Naive B cell (primary cell): Measurements from ENCODE around the gene ZFHX3. TPM values are rescaled to one million over a fixed set of nuclear protein-coding genes. Genes with fewer than 3 reads are reported as not detected.

ENCODE experiments used
- ATAC-seq, 2 donors: fragments of 150-1000 bp; cut with Tn5 transposase; 2 replicates each; pipeline ENCODE4 v1.10.0; 2021; ENCODE audit warnings: low read depth in 2 of 2, mild to moderate bottlenecking in 2 of 2, moderate library complexity in 2 of 2
- DNase-seq: peaks from one replicate; pipeline ENCODE4 v3.0.0; 2022
- H3K27ac Mint-ChIP-seq, 6 donors: one replicate each; pipeline ENCODE4 v1.8.0; 2020 to 2022; ENCODE audit warnings: mild to moderate bottlenecking in 6 of 6, mixed read lengths in 6 of 6, moderate library complexity in 5 of 6, inconsistent platforms in 2 of 6
- H3K27me3 Mint-ChIP-seq, 3 donors: one replicate each; pipeline ENCODE4 v1.8.0; 2021 to 2022; ENCODE audit warnings: mixed read lengths in 3 of 3, mild to moderate bottlenecking in 1 of 3
- H3K36me3 Mint-ChIP-seq, 2 donors: one replicate each; pipeline ENCODE4 v1.8.0; 2020 to 2022; ENCODE audit warnings: mixed read lengths in 2 of 2, inconsistent platforms in 1 of 2, mild to moderate bottlenecking in 1 of 2
- H3K4me1 Mint-ChIP-seq, 3 donors: one replicate each; pipeline ENCODE4 v1.8.0; 2020 to 2022; ENCODE audit warnings: mixed read lengths in 3 of 3, inconsistent platforms in 1 of 3, mild to moderate bottlenecking in 1 of 3, moderate library complexity in 1 of 3
- H3K4me3 Mint-ChIP-seq, 8 donors: one replicate each; pipeline ENCODE4 v1.8.0; 2020 to 2022; ENCODE audit warnings: mild to moderate bottlenecking in 8 of 8, mixed read lengths in 8 of 8, moderate library complexity in 8 of 8, inconsistent platforms in 2 of 8
- H3K9me3 Mint-ChIP-seq, 7 donors: one replicate each; pipeline ENCODE4 v1.8.0; 2020 to 2022; ENCODE audit warnings: mixed read lengths in 7 of 7, mild to moderate bottlenecking in 5 of 7, inconsistent platforms in 2 of 7, moderate library complexity in 1 of 7
- polyA plus RNA-seq, 6 donors: library from polyadenylated mRNA; unstranded; fragments of 300-500 nt; fragmentation: Illumina TruSeq; gene quantifications; one replicate each; pipeline ENCODE4 v1.2.3, GENCODE V29; 2021; ENCODE audit warnings: low read depth in 6 of 6

ZFHX3 gene
- polyA plus RNA-seq, 6 donors from 2014 or later: 0.08 to 0.61 (median 0.24) TPM; not detected in 1

DNA sequence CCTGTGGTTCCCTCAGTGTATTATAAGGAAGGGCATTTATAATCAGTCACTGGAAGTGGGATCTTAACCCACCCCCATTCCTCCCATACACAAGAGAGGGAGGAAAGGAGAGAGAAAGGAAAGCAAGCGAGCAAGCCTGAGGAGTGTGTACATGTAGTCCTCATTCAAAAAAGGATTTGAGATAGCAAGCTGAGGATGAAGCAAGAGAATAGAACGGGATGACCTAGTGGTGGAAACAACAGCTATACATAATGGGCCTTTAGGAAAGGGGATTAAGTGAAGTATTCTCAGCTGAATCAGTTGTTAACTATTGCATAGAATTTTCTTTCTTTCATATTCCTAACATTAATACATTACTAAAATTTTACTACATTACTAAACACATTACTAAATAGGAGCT, 281.4 kb downstream of the ZFHX3 start:
- ATAC-seq (no peak), DNase-seq (no peak)
- H3K4me3 Mint-ChIP-seq: no peak overlapping the region
- peaks cover 3 to 5% (median 3%) of the 10 kb centered on the region in 3 donors for H3K4me1 Mint-ChIP-seq
- H3K27me3 Mint-ChIP-seq: no peaks in the 10 kb centered on the region
- no peak overlapping the region for H3K27ac Mint-ChIP-seq
- peaks cover 0 to 6% of the 10 kb centered on the region in 2 donors for H3K36me3 Mint-ChIP-seq
- H3K9me3 Mint-ChIP-seq: peaks cover 0 to 15% (median 5%) of the 10 kb centered on the region in 7 donors

DNA sequence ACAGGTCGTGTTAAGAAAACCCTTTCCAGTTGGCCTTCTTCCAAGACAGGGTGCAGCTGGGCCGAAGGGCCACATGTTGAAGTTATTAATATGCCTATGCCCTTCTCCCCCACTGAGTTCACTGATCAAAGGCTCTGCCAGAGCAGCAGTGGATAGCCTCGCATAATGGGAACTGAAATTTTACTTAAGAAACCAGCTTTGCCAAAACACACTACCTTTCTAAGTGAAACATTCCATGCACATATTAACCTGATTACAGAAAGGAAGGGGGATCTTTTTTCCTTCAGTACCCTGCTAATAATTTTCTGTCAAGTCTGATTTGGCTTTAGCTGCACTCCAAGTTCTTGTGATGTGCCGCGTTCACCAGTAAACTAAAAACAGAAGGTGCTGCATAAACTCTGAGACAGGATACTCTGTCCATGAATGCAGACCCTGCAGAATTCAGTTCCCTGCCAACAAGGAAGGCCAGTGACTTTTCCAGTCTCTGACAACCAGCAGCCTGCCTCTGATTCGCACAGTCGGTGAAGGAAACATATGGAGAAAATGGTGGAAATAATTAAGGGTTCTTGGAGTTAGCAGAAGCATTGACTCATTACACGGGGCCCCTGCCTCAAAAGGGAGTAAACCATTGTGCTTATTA, 283.8 kb downstream of the ZFHX3 start:
- ATAC-seq (no peak), DNase-seq (no peak)
- Mint-ChIP-seq H3K27me3 (no peaks in the 10 kb centered on the region), H3K36me3 (peaks cover 0 to 5% of the 10 kb centered on the region in 2 donors), H3K27ac (peak overlapping the region in 1 of 6 donors; percentile 36), H3K9me3 (peaks cover 0 to 7% (median 0%) of the 10 kb centered on the region in 7 donors), H3K4me1 (peaks cover 3 to 5% (median 3%) of the 10 kb centered on the region in 3 donors), H3K4me3 (no peak overlapping the region)

DNA sequence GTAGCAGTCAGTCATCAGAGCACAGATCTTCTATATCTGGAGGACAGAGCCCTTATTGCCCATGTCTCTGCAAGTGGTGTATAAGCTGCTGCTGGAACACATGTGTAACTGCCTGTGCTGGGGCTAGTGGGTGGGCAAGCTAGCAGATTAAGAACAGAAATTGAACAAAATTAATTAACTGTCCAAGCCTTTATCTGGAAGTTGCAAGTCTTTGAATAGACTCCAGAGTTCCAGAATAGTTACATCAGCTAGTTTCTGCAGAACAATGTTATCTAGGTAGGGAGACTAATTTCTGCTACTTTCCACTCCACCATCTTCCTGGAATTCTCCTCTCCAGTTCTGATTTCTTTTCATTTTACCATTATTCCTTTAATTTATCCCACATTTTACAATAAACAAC, 287.3 kb downstream of the ZFHX3 start:
- ATAC-seq: no peak
- H3K4me3 Mint-ChIP-seq: no peak overlapping the region
- H3K36me3 Mint-ChIP-seq: peaks cover 15 to 20% of the 10 kb centered on the region in 2 donors
- DNase-seq: no peak
- H3K9me3 Mint-ChIP-seq: peaks cover 8 to 32% (median 16%) of the 10 kb centered on the region in 7 donors
- peaks cover 3 to 5% (median 3%) of the 10 kb centered on the region in 3 donors for H3K4me1 Mint-ChIP-seq
- no peak overlapping the region for H3K27ac Mint-ChIP-seq
- no peaks in the 10 kb centered on the region for H3K27me3 Mint-ChIP-seq

DNA sequence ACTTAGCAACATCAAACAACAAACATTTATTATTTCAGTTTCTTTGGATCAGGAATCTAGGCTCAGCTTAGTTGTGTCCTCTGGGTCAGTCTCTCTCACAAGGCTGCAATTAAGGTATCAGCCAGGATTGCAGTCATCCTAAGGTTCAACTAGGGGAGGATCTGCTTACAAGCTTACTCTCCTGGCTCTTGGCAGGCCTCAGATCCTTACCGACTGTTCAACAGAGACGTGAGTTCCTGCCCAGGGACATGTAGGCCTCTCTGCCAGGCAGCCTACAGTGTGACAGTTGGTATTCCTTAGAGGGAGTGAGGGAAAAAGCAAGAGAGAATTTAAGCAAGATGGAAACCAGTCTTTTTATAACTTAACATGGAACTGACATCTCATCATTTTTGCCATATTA, 294.0 kb downstream of the ZFHX3 start:
- H3K4me1 Mint-ChIP-seq: no peaks in the 10 kb centered on the region
- peaks cover 15% of the 10 kb centered on the region in 2 donors for H3K36me3 Mint-ChIP-seq
- H3K27me3 Mint-ChIP-seq: no peaks in the 10 kb centered on the region
- no peak overlapping the region for H3K4me3 Mint-ChIP-seq
- peaks cover 8 to 22% (median 11%) of the 10 kb centered on the region in 7 donors for H3K9me3 Mint-ChIP-seq
- DNase-seq (no peak), ATAC-seq (no peak)
- H3K27ac Mint-ChIP-seq: no peak overlapping the region

DNA sequence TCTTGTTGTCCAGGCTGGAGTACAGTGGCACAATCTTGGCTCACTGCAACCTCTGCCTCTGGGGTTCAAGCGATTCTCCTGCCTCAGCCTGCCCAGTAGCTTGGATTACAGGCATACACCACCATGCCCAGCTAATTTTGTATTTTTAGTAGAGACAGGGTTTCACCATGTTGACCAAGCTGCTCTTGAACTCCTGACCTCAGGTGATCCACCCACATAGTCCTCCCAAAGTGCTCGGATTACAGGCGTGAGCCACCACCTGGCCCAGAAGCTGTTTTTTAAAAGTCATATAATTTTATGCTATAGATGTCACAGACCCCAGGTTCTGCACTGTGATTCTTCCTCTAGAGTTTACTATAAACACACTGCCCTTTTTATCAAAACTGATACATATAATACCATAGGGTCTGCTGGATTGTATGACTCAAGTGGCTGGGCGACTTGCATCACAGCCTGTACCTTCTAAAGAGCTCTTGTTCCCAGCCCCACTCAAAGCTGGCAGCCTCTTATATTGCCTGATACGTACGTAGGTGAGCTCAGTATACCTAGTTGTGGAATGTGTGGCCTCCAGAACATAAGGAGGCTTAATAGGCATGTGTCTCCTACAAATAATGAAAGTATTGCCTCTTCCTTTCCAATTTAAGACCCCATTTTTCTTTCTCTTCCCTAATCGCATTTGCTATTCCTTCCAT, 295.8 kb downstream of the ZFHX3 start:
- ATAC-seq (no peak), DNase-seq (no peak)
- Mint-ChIP-seq H3K27ac (no peak overlapping the region), H3K36me3 (peaks cover 4 to 7% of the 10 kb centered on the region in 2 donors), H3K4me1 (no peaks in the 10 kb centered on the region), H3K27me3 (no peaks in the 10 kb centered on the region), H3K4me3 (no peak overlapping the region), H3K9me3 (peaks cover 3 to 7% (median 3%) of the 10 kb centered on the region in 7 donors)

DNA sequence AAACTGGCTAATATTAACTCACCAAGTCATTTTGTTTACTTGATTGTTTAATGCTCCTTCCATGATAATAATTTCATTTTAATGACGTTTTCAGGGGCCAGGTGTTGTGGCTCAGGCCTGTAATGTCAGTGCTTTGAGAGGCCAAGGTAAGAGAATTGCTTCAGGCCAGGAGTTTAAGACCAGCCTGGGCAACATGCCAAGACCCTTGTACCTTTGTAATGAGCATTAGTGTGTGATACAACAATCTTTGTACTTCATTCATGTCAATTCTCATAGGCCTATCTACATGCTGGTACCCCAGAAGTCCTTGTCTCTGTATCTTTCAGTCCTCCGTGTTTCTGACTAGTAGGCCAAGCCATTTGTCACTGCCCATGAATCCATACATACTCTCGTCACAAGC, 296.9 kb downstream of the ZFHX3 start:
- Mint-ChIP-seq H3K27ac (no peak overlapping the region), H3K4me3 (no peak overlapping the region)

DNA sequence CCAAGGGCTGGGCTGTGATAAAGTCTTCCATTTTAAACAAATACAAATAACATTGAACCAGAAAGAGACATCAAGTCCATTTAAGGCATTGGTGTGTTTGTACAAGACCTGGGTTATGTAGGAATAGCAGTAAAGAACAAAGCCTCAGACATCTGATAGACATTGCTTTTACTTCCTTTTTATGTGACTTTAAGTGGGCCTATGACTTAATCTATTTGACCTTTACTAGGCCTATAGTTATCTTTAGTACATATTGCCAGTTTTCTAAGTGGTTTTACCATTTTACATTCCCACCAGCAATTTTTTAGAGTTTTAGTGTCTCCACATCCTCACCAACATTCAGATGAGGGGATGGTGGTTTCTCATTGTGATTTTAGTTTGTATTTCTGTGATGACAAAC, 298.8 kb downstream of the ZFHX3 start:
- DNase-seq (no peak), ATAC-seq (no peak)
- H3K9me3 Mint-ChIP-seq: no peaks in the 10 kb centered on the region
- peak overlapping the region in 1 of 6 donors; percentile 10 for H3K27ac Mint-ChIP-seq
- H3K4me1 Mint-ChIP-seq: peaks cover 0 to 3% (median 0%) of the 10 kb centered on the region in 3 donors
- H3K27me3 Mint-ChIP-seq: no peaks in the 10 kb centered on the region
- H3K36me3 Mint-ChIP-seq: peaks cover 0 to 4% of the 10 kb centered on the region in 2 donors
- no peak overlapping the region for H3K4me3 Mint-ChIP-seq

More for the DNA sequence above, 296.9 kb downstream of the ZFHX3 start:
- Mint-ChIP-seq H3K27me3 (no peaks in the 10 kb centered on the region), H3K9me3 (peaks cover 0 to 3% (median under 1%) of the 10 kb centered on the region in 7 donors), H3K4me1 (no peaks in the 10 kb centered on the region), H3K36me3 (peaks cover 3 to 6% of the 10 kb centered on the region in 2 donors)
- no peak for DNase-seq
- ATAC-seq: no peak

DNA sequence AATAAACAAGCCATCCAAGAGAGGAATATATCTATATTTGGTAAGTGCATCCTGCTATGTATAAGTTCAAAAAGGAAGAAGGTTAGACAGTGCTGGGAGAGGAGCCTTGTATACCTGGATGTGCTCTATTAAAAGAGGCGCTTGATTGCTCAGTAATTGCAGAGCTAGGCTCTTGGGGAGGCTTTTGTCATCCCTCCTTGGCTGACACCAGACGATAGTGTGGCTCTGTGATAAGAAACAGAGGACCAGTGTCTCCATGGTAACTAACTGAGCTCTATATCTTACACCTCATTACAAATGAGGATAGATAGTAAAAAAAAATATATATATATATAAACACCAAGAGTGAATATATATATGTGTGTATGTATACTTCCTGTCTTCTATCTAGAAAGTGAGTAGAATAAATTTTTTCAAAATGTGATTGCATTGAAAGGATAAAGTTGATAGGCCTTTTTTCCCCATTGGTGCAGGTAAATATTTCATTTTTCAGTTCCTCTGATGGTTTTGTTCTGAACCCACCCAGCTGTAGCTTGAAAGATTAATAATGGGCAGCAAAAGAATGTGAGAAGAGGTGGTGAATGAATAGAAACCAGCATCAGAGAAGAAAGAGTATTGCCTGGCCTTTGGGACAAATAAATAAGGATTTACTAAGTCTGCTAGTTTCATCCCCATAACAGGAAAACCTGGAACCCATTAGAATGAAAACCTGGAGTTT, 303.7 kb downstream of the ZFHX3 start:
- no peak overlapping the region for H3K27ac Mint-ChIP-seq
- peaks cover 0 to 4% of the 10 kb centered on the region in 2 donors for H3K36me3 Mint-ChIP-seq
- no peak overlapping the region for H3K4me3 Mint-ChIP-seq
- no peak for ATAC-seq
- H3K4me1 Mint-ChIP-seq: peaks cover 0 to 7% (median 0%) of the 10 kb centered on the region in 3 donors
- DNase-seq: no peak
- peaks cover 0 to 3% (median 0%) of the 10 kb centered on the region in 7 donors for H3K9me3 Mint-ChIP-seq
- H3K27me3 Mint-ChIP-seq: no peaks in the 10 kb centered on the region

DNA sequence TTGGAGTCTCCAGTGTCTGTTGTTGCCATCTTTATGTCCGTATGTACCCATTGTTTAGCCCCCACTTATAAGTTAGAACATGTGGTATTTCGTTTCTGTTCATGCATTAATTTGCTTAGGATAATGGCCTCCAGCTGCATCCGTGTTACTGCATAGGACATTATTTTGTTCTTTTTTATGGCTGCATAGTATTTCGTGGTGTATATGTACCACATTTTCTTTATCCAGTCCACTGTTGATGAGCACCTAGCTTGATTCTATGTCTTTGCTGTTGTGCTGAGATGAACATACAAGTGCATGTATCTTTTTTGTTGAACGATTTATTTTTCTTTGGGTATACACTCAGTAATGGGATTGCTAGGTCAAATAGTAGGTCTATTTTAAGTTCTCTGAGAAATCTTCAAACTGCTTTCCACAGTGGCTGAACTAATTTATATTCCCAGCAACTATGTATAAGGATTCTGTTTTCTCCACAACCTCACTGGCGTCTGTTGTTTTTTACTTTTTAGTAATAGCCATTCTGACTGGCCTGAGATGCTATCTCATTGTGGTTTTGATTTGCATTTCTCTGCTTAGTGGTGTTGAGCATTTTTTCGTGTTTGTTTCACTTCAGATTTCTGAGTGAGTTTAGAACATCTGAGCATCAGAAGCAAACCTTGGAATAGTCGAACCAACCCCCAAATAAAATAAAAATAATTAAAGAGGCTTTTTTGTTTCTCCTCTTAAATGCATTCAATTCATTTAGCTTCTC, 304.7 kb downstream of the ZFHX3 start:
- H3K27ac Mint-ChIP-seq: no peak overlapping the region
- peaks cover 0 to 4% of the 10 kb centered on the region in 2 donors for H3K36me3 Mint-ChIP-seq
- ATAC-seq (no peak), DNase-seq (no peak)
- peaks cover 0 to 3% (median 0%) of the 10 kb centered on the region in 7 donors for H3K9me3 Mint-ChIP-seq
- no peaks in the 10 kb centered on the region for H3K27me3 Mint-ChIP-seq
- no peak overlapping the region for H3K4me3 Mint-ChIP-seq
- peaks cover 0 to 7% (median 0%) of the 10 kb centered on the region in 3 donors for H3K4me1 Mint-ChIP-seq

DNA sequence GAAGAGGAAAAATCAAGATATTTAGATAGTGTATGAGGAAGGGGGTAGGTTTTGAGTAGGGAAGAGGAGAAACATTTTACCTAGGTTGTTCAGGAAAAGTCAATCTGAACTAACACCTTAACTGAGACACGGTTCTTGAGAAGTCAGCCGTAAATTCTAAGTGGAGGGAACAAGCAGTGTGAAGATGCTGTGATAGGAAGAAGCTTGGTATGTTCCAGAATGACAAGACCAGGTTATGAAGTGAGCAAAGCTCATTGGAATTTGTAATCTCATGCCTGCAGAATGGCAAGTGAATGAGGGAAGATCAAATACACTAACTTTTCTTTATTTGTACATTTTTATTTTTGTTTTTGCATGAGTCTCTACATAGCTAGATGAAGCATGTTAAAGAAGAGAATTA, 307.6 kb downstream of the ZFHX3 start:
- H3K27me3 Mint-ChIP-seq: no peaks in the 10 kb centered on the region
- peaks cover 0 to 3% (median 0%) of the 10 kb centered on the region in 7 donors for H3K9me3 Mint-ChIP-seq
- H3K4me1 Mint-ChIP-seq: peaks cover 0 to 7% (median 0%) of the 10 kb centered on the region in 3 donors
- peaks cover 2% of the 10 kb centered on the region in 2 donors for H3K36me3 Mint-ChIP-seq
- no peak overlapping the region for H3K27ac Mint-ChIP-seq
- no peak for ATAC-seq
- H3K4me3 Mint-ChIP-seq: no peak overlapping the region
- no peak for DNase-seq

DNA sequence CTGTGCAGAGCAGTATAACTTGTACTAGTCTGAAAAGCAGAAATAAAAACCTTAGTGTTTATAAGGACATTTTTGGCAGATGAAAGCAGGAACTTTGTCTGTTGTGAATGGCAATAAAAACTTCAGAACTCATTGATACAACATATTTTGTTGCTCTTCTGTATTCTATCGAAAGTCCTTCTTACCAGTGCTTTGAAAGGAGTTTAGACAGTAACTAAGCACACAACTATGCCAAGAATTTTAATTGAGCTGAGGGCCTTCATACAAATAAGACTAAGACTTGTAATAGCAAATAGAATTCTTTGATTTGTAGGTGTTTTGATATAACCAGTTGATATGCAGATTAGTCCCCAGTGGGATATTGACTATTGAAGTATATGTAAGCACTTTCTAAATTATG, 308.4 kb downstream of the ZFHX3 start:
- Mint-ChIP-seq H3K27ac (no peak overlapping the region), H3K27me3 (no peaks in the 10 kb centered on the region), H3K4me1 (peaks cover 0 to 7% (median 0%) of the 10 kb centered on the region in 3 donors), H3K9me3 (peaks cover 3 to 9% (median 7%) of the 10 kb centered on the region in 7 donors), H3K4me3 (no peak overlapping the region), H3K36me3 (peaks cover 9 to 10% of the 10 kb centered on the region in 2 donors)
- ATAC-seq: no peak
- DNase-seq: no peak

DNA sequence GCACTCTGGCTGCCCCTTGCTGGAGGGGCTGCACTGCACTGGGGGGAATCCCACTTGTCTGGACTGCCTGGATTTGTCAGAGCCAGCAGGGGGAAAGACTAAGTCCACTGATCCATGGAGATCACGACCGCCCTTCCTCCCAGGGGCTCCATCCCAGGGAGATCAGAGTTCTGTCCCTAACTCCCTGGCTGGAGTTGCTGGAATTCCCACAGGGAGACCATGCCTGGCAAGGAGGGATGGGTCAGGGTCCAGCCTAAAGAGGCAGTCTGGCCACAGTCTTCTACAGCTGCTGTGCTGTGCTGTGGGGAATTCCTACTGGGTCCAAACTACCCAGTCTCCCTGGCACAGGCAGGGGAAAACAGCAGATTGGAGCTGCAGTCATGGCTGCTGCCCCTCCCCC, 311.9 kb downstream of the ZFHX3 start:
- no peak overlapping the region for H3K4me3 Mint-ChIP-seq
- H3K36me3 Mint-ChIP-seq: peaks cover 14 to 16% of the 10 kb centered on the region in 2 donors
- H3K27me3 Mint-ChIP-seq: no peaks in the 10 kb centered on the region
- no peak overlapping the region for H3K27ac Mint-ChIP-seq
- ATAC-seq (no peak), DNase-seq (no peak)
- peaks cover 4 to 27% (median 11%) of the 10 kb centered on the region in 7 donors for H3K9me3 Mint-ChIP-seq
- no peaks in the 10 kb centered on the region for H3K4me1 Mint-ChIP-seq
